ENCODE results near the gene MED25. TPM values are rescaled to one million over a fixed set of nuclear protein-coding genes. Genes with fewer than 3 reads are reported as not detected.

Gene MED25
- total and polyA plus RNA-seq, 2 experiments from 2014 or later: 29.6 to 83.9 TPM

DNA sequence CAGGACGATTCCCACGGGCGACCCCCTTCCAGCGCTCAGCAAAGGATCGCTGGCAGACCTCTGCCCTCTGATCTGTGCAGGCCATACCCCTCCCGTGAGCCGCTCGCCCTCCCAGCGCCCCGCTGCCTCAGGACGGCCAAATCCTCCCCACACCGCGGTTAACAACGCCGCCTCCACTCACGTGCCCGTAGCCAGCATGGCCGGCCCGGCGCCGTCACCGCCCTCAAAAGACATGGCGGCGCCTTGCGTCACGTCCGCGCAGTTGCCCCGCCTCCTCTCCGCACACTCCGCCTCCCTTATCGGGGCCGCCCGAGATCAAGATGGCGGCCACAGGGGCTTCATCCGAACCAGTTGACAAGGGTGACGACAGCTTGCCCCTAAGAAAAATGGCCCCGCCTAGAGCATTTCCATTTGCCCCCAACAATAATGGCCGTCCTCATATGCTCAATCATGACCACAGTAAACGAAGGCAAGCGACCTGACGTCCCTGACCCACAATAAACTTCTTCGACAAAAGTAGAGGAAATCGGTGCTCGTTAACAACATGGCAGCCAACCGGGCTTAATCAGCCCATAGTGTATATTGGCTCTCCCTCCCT, 58.4 kb downstream of the MED25 start:
- under 1% methylated on average over 39 of the region's 46 CpGs for WGBS (ENCODE audit: low lambda C conversion rate, missing lambda C conversion rate)
- peak overlapping the region; percentile 96 for H3K27ac ChIP-seq
- peak overlapping the region; percentile 90 for H3K4me2 ChIP-seq
- TF ChIP-seq, protein P1, sequence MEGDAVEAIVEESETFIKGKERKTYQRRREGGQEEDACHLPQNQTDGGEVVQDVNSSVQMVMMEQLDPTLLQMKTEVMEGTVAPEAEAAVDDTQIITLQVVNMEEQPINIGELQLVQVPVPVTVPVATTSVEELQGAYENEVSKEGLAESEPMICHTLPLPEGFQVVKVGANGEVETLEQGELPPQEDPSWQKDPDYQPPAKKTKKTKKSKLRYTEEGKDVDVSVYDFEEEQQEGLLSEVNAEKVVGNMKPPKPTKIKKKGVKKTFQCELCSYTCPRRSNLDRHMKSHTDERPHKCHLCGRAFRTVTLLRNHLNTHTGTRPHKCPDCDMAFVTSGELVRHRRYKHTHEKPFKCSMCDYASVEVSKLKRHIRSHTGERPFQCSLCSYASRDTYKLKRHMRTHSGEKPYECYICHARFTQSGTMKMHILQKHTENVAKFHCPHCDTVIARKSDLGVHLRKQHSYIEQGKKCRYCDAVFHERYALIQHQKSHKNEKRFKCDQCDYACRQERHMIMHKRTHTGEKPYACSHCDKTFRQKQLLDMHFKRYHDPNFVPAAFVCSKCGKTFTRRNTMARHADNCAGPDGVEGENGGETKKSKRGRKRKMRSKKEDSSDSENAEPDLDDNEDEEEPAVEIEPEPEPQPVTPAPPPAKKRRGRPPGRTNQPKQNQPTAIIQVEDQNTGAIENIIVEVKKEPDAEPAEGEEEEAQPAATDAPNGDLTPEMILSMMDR (IDR thresholded peaks at IDR 0.05; ENCODE audit: poor library complexity): no peak
- TF ChIP-seq EZH2phosphoT487 (IDR thresholded peaks at IDR 0.05; ENCODE audit: low read depth, severe bottlenecking, unreplicated experiment) (no peak), EZH2 (IDR thresholded peaks at IDR 0.05; ENCODE audit: borderline replicate concordance) (no peak)
- peaks cover 10% of the 10 kb centered on the region for H3K4me1 ChIP-seq (ENCODE audit: insufficient read depth)
- H3K4me3 ChIP-seq: peak overlapping the region; percentile 69
- no peaks in the 10 kb centered on the region for H3K9me2 ChIP-seq (replicated peaks; ENCODE audit: insufficient read depth)
- no peaks in the 10 kb centered on the region for H3K9me3 ChIP-seq (ENCODE audit: low read depth)
- no peaks in the 10 kb centered on the region for H4K20me1 ChIP-seq (ENCODE audit: insufficient read depth, poor library complexity, severe bottlenecking)
- DNase-seq (ENCODE audit: low spot score): peak; percentile 99
- peaks cover 41% of the 10 kb centered on the region for H3K79me2 ChIP-seq
- no peaks in the 10 kb centered on the region for H3K36me3 ChIP-seq (replicated peaks; ENCODE audit: insufficient read depth, low read depth)
- peak overlapping the region; percentile 57 for H2AFZ ChIP-seq
- no peaks in the 10 kb centered on the region for H3K27me3 ChIP-seq

DNA sequence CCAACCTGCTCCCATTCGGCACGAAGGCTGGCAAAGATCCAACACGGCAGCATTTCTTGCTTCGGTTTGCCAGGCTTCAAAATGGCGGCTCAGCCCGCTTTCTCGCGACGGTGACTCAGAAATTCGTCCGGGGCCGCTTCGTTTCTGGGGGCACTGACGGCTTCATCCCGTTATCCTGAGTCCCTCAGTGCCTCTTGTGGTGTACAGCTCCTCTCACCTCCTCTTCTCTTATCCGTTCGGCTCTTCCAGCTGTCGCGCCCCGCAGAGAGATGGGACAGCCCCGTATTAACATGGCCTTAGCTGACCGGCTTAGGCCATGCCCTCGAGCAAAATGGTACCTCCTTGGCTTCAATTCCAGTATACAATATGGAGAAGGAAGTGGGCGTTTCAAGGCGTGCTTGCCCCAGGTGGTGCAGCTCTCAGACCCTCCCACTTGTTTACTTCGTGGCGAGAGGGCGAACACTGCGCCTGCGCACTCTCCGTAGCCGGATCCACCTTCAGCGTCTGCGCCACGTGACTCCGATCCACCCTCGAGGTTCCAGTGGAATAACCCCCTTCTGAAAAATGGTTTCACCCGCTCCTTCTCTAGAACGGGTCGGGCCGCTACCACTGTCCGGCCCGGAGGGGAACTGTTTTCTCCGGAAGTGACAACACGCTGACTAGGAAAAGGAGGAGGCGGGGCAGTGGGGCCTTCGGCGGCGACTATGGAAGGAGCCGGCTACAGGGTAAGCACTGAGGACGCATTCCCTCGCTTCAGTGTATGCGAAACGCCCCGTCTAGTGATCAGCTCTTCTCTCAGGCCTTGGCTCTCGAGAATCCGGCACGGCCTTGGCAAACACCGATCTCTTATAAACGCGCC, 59.2 kb downstream of the MED25 start, which contains the start of the genes AKT1S1 and TBC1D17:
TSS of gene AKT1S1 (minus strand) at position 336 of the 859 bp plus-strand sequence. CDS start 4,060 bp downstream, outside the sequence.
TSS of gene TBC1D17 (plus strand) at position 683 of the 859 bp plus-strand sequence. CDS start at position 705, 22 bp downstream.
- Histone ChIP-seq H3K9me2 (replicated peaks; ENCODE audit: insufficient read depth) (no peaks in the 10 kb centered on the region), H4K20me1 (ENCODE audit: insufficient read depth, poor library complexity, severe bottlenecking) (no peaks in the 10 kb centered on the region), H2AFZ (peak within 1 kb of the TSS; percentile 57), H3K79me2 (peaks cover 41% of the 10 kb centered on the region), H3K4me3 (peak within 1 kb of the TSS; percentile 75), H3K4me2 (peak within 1 kb of the TSS; percentile 90), H3K36me3 (replicated peaks; ENCODE audit: insufficient read depth, low read depth) (no peaks in the 10 kb centered on the region), H3K27ac (peak within 1 kb of the TSS; percentile 96), H3K27me3 (no peaks in the 10 kb centered on the region), H3K9me3 (ENCODE audit: low read depth) (no peaks in the 10 kb centered on the region), H3K4me1 (ENCODE audit: insufficient read depth) (peaks cover 10% of the 10 kb centered on the region)
- peak; percentile 100 for DNase-seq (ENCODE audit: low spot score)
- TF ChIP-seq EZH2phosphoT487 (IDR thresholded peaks at IDR 0.05; ENCODE audit: low read depth, severe bottlenecking, unreplicated experiment): no peak
- TF ChIP-seq, protein P1 (IDR thresholded peaks at IDR 0.05; ENCODE audit: poor library complexity): no peak
- WGBS (ENCODE audit: low lambda C conversion rate, missing lambda C conversion rate): under 1% methylated on average over 60 of the region's 61 CpGs

DNA sequence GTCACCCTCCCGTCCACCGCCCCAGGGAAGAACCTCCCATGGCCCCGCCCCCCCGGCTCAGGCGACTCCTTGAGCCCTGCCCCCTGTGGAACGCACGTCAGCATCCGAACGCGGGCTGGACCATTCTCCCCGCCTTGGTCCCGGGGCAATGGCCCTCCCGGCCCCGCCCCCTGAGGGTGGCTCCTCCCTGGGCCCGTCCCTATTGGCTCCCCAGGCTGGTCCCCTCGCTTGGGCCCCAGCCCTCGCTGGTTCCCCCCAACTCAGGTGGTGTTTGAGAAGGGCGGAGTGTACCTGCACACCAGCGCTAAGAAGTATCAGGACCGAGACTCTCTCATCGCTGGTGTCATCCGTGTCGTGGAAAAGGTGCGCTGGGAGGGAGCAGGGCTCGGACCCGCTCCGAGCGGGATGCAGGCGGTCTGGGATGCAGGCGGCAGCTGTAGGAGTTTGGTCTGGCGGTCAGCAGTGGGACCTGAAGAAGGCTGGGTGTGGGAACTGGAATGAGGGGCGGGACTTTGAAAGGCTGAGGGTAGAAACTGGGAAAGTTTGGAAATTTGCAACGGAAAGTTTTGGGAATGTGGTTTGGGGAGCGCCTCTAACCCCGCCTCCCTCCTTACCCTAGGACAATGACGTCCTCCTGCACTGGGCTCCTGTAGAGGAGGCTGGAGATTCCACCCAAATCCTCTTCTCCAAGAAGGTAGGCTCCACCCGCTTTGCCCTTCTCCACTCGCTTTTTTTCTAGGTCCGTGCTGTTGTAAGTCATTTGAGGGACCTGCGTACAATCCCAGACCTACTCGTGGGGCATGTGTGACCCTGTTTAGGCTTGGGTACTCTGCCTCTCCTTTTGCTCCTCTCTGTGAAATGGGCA, 60.0 kb downstream of the MED25 start:
- H4K20me1 ChIP-seq (ENCODE audit: insufficient read depth, poor library complexity, severe bottlenecking): no peaks in the 10 kb centered on the region
- peaks cover 10% of the 10 kb centered on the region for H3K4me1 ChIP-seq (ENCODE audit: insufficient read depth)
- H3K4me2 ChIP-seq: peak overlapping the region; percentile 79
- H3K79me2 ChIP-seq: peaks cover 41% of the 10 kb centered on the region
- peak overlapping the region; percentile 75 for H3K4me3 ChIP-seq
- peaks cover 5% of the 10 kb centered on the region for H3K36me3 ChIP-seq (replicated peaks; ENCODE audit: insufficient read depth, low read depth)
- no peaks in the 10 kb centered on the region for H3K9me2 ChIP-seq (replicated peaks; ENCODE audit: insufficient read depth)
- TF ChIP-seq, protein P1 (IDR thresholded peaks at IDR 0.05; ENCODE audit: poor library complexity): no peak
- no peak for TF ChIP-seq EZH2phosphoT487 (IDR thresholded peaks at IDR 0.05; ENCODE audit: low read depth, severe bottlenecking, unreplicated experiment)
- TF ChIP-seq EZH2 (IDR thresholded peaks at IDR 0.05; ENCODE audit: borderline replicate concordance): no peak
- H3K27me3 ChIP-seq: no peaks in the 10 kb centered on the region
- H2AFZ ChIP-seq: no peak overlapping the region
- 8% methylated on average over 27 of the region's 41 CpGs for WGBS (ENCODE audit: low lambda C conversion rate, missing lambda C conversion rate)
- no peaks in the 10 kb centered on the region for H3K9me3 ChIP-seq (ENCODE audit: low read depth)
- peak; percentile 99 for DNase-seq (ENCODE audit: low spot score)
- peak overlapping the region; percentile 96 for H3K27ac ChIP-seq

Measured in hepatocyte (in vitro differentiated cells).